HepG2 (cell line): ENCODE measurements around the gene COX4I2. TPM values are rescaled to one million over a fixed set of nuclear protein-coding genes. Genes with fewer than 3 reads are reported as not detected.
A peak's percentile ranks its signal among the peaks of the same experiment; 100 is the strongest.

Source experiments
- CSRNP1 ChIP-seq: sonication (generic); formaldehyde crosslinking; IDR thresholded peaks from 2 replicates; pipeline ENCODE4 v1.8.1; 2023; ENCODE audit warnings: mild to moderate bottlenecking, missing genetic modification reagents
- DDIT3 ChIP-seq: sonication (generic); formaldehyde crosslinking; IDR thresholded peaks from 2 replicates; pipeline ENCODE4 v1.4.0; 2020; ENCODE audit warnings: mild to moderate bottlenecking, missing genetic modification reagents
- DNMT1 ChIP-seq: sonication (generic); formaldehyde crosslinking; IDR thresholded peaks from 2 replicates; pipeline ENCODE4 v1.5.1; 2020; ENCODE audit warnings: mild to moderate bottlenecking, missing genetic modification reagents
- ELF4 ChIP-seq: sonication (generic); formaldehyde crosslinking; IDR thresholded peaks from 2 replicates; pipeline ENCODE4 v1.5.0; 2020; ENCODE audit warnings: missing genetic modification reagents, mild to moderate bottlenecking, moderate library complexity, borderline replicate concordance
- ETV6 ChIP-seq: sonication (generic); formaldehyde crosslinking; conservative IDR thresholded peaks from 2 replicates; pipeline ENCODE4 v1.4.0; 2020; ENCODE audit warnings: missing genetic modification reagents
- HNF4A ChIP-seq: sonication (generic); formaldehyde crosslinking; IDR thresholded peaks from 2 replicates; pipeline ENCODE4 v1.4.0; 2020; ENCODE audit warnings: missing genetic modification reagents
- KLF16 ChIP-seq, 2 experiments: sonication (generic) in 1 of 2; formaldehyde crosslinking in 1 of 2; IDR thresholded peaks; 2 replicates each; pipeline versions ENCODE4 v1.6.1 to v1.8.0; 2016 to 2023; ENCODE audit warnings: missing genetic modification reagents in 2 of 2, missing compliant biosample characterization in 1 of 2
- MEIS1 ChIP-seq: sonication (generic); formaldehyde crosslinking; IDR thresholded peaks from 2 replicates; pipeline ENCODE4 v1.9.0; 2021; ENCODE audit warnings: mild to moderate bottlenecking, missing genetic modification reagents, moderate library complexity, borderline replicate concordance
- NR2F1 ChIP-seq, 2 experiments: fragments of 450-650 bp in 1 of 2; formaldehyde crosslinking in 1 of 2; IDR thresholded peaks; 2 replicates each; pipeline versions ENCODE4 v1.5.0 to v1.6.1; 2016 to 2020; ENCODE audit warnings: mild to moderate bottlenecking in 1 of 2, missing compliant biosample characterization in 1 of 2, missing genetic modification reagents in 1 of 2, moderate library complexity in 1 of 2
- RERE ChIP-seq: IDR thresholded peaks from 2 replicates; pipeline ENCODE4 v1.6.1; 2016; ENCODE audit warnings: low read depth, missing genetic modification reagents, missing compliant biosample characterization
- SOX13 ChIP-seq, 3 experiments: fragments of 450-650 bp in 1 of 3; sonication (generic) in 1 of 3; formaldehyde crosslinking in 1 of 3; IDR thresholded peaks in 2 of 3; conservative IDR thresholded peaks in 1 of 3; 2 replicates each; pipeline versions ENCODE4 v1.5.0 to v1.6.1; 2016 to 2020; ENCODE audit warnings: antibody characterized with exemption in 1 of 3, mild to moderate bottlenecking in 1 of 3, missing compliant biosample characterization in 1 of 3, missing genetic modification reagents in 1 of 3, moderate library complexity in 1 of 3
- STAT6 ChIP-seq: sonication (generic); formaldehyde crosslinking; IDR thresholded peaks from 2 replicates; pipeline ENCODE4 v1.4.0; 2020; ENCODE audit warnings: missing genetic modification reagents, mild to moderate bottlenecking, borderline replicate concordance
- TBX3 ChIP-seq: fragments of 450-650 bp; IDR thresholded peaks from 2 replicates; pipeline ENCODE4 v1.6.1; 2017; ENCODE audit warnings: antibody characterized with exemption, mild to moderate bottlenecking, inconsistent platforms, borderline replicate concordance
- ZFP36L2 ChIP-seq: sonication (generic); formaldehyde crosslinking; IDR thresholded peaks from 2 replicates; pipeline ENCODE4 v1.4.0; 2020; ENCODE audit warnings: missing genetic modification reagents
- ZNF101 ChIP-seq: sonication (generic); formaldehyde crosslinking; IDR thresholded peaks from 2 replicates; pipeline ENCODE4 v1.4.0; 2020; ENCODE audit warnings: mild to moderate bottlenecking, low read depth, missing genetic modification reagents, borderline replicate concordance
- ZNF260 ChIP-seq: sonication (generic); formaldehyde crosslinking; IDR thresholded peaks from 2 replicates; pipeline ENCODE4 v1.4.0; 2020; ENCODE audit warnings: missing genetic modification reagents, low read depth, mild to moderate bottlenecking, borderline replicate concordance
- ZNF484 ChIP-seq: sonication (generic); formaldehyde crosslinking; IDR thresholded peaks from 2 replicates; pipeline ENCODE4 v1.5.1; 2020; ENCODE audit warnings: mild to moderate bottlenecking, low read depth, missing genetic modification reagents, borderline replicate concordance
- ZNF652 ChIP-seq: IDR thresholded peaks from 2 replicates; pipeline ENCODE4 v1.6.1; 2016; ENCODE audit warnings: low read depth, borderline replicate concordance
- ZNF839 ChIP-seq: sonication (generic); formaldehyde crosslinking; IDR thresholded peaks from 2 replicates; pipeline ENCODE4 v1.4.0; 2020; ENCODE audit warnings: missing genetic modification reagents, mild to moderate bottlenecking, borderline replicate concordance
- polyA plus RNA-seq, 8 experiments: library from polyadenylated mRNA; depleted of rRNA in 3 of 8; stranded (reverse) in 7 of 8; unstranded in 1 of 8; fragments of >200 nt; fragmentation: Illumina TruSeq in 4 of 8; extraction: Trizol in 4 of 8; gene quantifications; 2 replicates each; pipeline versions ENCODE4 v1.2.1 to v1.2.3, GENCODE V29; 2011 to 2016; ENCODE audit warnings: low read depth in 4 of 8, missing spikeins in 1 of 8, mixed read lengths in 1 of 8; ENCODE audit not compliant: insufficient read depth in 1 of 8
- total RNA-seq, 5 experiments: library from RNA; depleted of rRNA; stranded (reverse); fragments of >200 nt; fragmentation: Illumina TruSeq; extraction: Trizol; gene quantifications; 2 replicates each; pipeline ENCODE4 v1.2.3, GENCODE V29; 2016; ENCODE audit warnings: low read depth in 1 of 5

COX4I2 gene
- total and polyA plus RNA-seq, 2 of the 13 experiments (the other 11 are each of a cell fraction or from before 2014, with no cell fraction given): 1.1 TPM; not detected in 1

- no peak for TF ChIP-seq RERE (CRISPR knock-in tag)
- no peak for TF ChIP-seq HNF4A (CRISPR knock-in tag)
- 0 out of 2 replicates have a peak, but pooled peaks have one; percentile 2 for TF ChIP-seq DNMT1
- no peak for TF ChIP-seq ZNF484 (CRISPR knock-in tag)
- TF ChIP-seq ELF4 (CRISPR knock-in tag): peak; percentile 90
- TF ChIP-seq STAT6: no peak
- TF ChIP-seq ZFP36L2: no peak
- no peak for TF ChIP-seq DDIT3
- no peak for TF ChIP-seq ETV6
- TF ChIP-seq CSRNP1: 0 out of 2 replicates have a peak, but pooled peaks have one; percentile 2
- TF ChIP-seq NR2F1 (CRISPR knock-in tag; IDR thresholded peaks at IDR 0.05): peak in 1 of 2 experiments; percentile 62; a peak in 1 of 4 replicates
- no peak for TF ChIP-seq ZNF839 (CRISPR knock-in tag)
- no peak for TF ChIP-seq KLF16 (CRISPR knock-in tag; IDR thresholded peaks at IDR 0.05)
- TF ChIP-seq MEIS1: no peak
- peak; percentile 3; the same call in 1 of the 2 replicates for TF ChIP-seq ZNF101 (CRISPR knock-in tag)
- no peak for TF ChIP-seq ZNF652 (CRISPR knock-in tag)
- TF ChIP-seq ZNF260 (CRISPR knock-in tag): no peak
- no peak for TF ChIP-seq SOX13 (IDR thresholded peaks at IDR 0.05)
- peak in 1 of 2 experiments; percentile 87; a peak in 1 of 4 replicates for TF ChIP-seq SOX13 (CRISPR knock-in tag; conservative IDR thresholded peaks at IDR 0.05 in 1 of 2, IDR thresholded peaks at IDR 0.05 in 1 of 2)
- no peak for TF ChIP-seq TBX3
These were observed 33.1 kb upstream of the COX4I2 start (continued) for GRCh38 chr20:31604567-31605030.
